ENCODE results near the gene PAPPA.

- no peak for TF ChIP-seq POLR2A (IDR thresholded peaks at IDR 0.05)
- no peak for TF ChIP-seq CTCF (IDR thresholded peaks at IDR 0.05)
Measured at GRCh38 chr9:116151199-116151598, 2.4 kb upstream of the PAPPA start.

Measured in suprapubic skin (tissue), 3 donors.